Chondrocyte (in vitro differentiated cells): Measurements from ENCODE around the gene ALG14. TPM values are rescaled to one million over a fixed set of nuclear protein-coding genes. Genes with fewer than 3 reads are reported as not detected.

Source experiments
- DNase-seq: peaks from one replicate; pipeline ENCODE4 v3.0.0; 2021; ENCODE audit warnings: mixed read lengths, low spot score
- H3K27ac Mint-ChIP-seq: one replicate; pipeline ENCODE4 v1.8.0; 2021; ENCODE audit warnings: mild to moderate bottlenecking, moderate library complexity, mixed read lengths; ENCODE audit not compliant: unreplicated experiment
- H3K27me3 Mint-ChIP-seq: 2 replicates; pipeline ENCODE4 v1.8.0; 2021; ENCODE audit warnings: low read depth, mixed read lengths
- H3K36me3 Mint-ChIP-seq: 2 replicates; pipeline ENCODE4 v1.8.0; 2021; ENCODE audit warnings: low read depth, mixed read lengths
- H3K4me1 Mint-ChIP-seq: 2 replicates; pipeline ENCODE4 v1.8.0; 2021; ENCODE audit warnings: low read depth, mild to moderate bottlenecking, mixed read lengths
- H3K4me3 Mint-ChIP-seq: one replicate; pipeline ENCODE4 v1.8.0; 2021; ENCODE audit warnings: mild to moderate bottlenecking, moderate library complexity, mixed read lengths; ENCODE audit not compliant: unreplicated experiment
- H3K9me3 Mint-ChIP-seq: 2 replicates; pipeline ENCODE4 v1.8.0; 2021; ENCODE audit warnings: low read depth, mixed read lengths
- total RNA-seq: library from RNA; stranded (reverse); gene quantifications from 3 replicates; pipeline ENCODE4 v1.2.1, GENCODE V29; 2021
- TF ChIP-seq, protein P1 (sequence below): fragments of 200-600 bp; sonication (generic); IDR thresholded peaks from 2 replicates; pipeline ENCODE4 v1.5.0; 2021; ENCODE audit warnings: antibody characterized with exemption, mild to moderate bottlenecking, moderate library complexity

ALG14 gene
- total RNA-seq, 1 donor from 2014 or later, result 3.8 TPM

DNA sequence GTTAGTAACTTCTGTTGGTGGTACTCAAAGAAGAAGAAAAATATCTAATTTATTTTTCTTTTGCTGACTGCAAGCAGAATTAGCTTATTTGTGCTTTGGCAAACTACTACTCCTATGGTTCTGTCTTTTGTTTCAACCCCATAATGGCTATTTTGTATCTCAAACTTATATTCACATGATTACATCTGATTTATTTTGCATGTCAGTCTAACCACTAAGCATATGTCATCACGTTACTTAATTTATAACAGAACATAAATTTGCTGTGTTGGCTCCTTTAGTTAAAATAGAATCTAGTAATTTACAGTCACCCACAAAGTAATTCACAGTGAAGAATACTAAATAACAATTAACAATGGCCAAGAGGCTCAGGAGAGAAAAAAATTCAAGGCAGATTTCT is 106.7 kb downstream of the ALG14 start:
- Mint-ChIP-seq H3K36me3 (no peaks in the 10 kb centered on the region), H3K4me1 (peaks cover 13% of the 10 kb centered on the region)

DNA sequence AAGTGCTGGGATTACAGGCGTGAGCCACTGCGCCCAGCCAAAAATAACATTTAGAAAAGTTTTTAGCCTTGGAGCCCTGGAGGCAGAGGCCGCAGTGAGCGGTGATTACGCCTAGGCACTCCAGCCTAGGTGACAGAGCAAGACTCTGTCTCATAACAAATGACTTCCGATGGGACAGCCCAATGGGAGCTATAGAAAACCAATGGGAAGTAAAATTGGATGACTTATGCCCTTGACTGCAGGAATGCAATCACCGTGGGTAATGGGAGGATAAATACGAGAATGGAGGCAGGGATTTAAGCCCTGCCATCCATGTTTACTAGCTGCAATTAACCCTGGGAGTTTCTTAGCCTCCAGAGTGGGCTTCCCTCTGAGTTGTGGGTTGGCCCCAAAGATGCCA is 108.9 kb downstream of the ALG14 start:
- Mint-ChIP-seq H3K4me3 (no peak overlapping the region), H3K27me3 (no peaks in the 10 kb centered on the region), H3K9me3 (peaks cover 2% of the 10 kb centered on the region), H3K4me1 (peaks cover 6% of the 10 kb centered on the region), H3K27ac (no peak overlapping the region), H3K36me3 (no peaks in the 10 kb centered on the region)
- TF ChIP-seq, protein P1, sequence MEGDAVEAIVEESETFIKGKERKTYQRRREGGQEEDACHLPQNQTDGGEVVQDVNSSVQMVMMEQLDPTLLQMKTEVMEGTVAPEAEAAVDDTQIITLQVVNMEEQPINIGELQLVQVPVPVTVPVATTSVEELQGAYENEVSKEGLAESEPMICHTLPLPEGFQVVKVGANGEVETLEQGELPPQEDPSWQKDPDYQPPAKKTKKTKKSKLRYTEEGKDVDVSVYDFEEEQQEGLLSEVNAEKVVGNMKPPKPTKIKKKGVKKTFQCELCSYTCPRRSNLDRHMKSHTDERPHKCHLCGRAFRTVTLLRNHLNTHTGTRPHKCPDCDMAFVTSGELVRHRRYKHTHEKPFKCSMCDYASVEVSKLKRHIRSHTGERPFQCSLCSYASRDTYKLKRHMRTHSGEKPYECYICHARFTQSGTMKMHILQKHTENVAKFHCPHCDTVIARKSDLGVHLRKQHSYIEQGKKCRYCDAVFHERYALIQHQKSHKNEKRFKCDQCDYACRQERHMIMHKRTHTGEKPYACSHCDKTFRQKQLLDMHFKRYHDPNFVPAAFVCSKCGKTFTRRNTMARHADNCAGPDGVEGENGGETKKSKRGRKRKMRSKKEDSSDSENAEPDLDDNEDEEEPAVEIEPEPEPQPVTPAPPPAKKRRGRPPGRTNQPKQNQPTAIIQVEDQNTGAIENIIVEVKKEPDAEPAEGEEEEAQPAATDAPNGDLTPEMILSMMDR, result no peak
- no peak for DNase-seq

More for the DNA sequence above, 106.7 kb downstream of the ALG14 start:
- Mint-ChIP-seq H3K27ac (no peak overlapping the region), H3K9me3 (peaks cover 2% of the 10 kb centered on the region), H3K4me3 (no peak overlapping the region), H3K27me3 (no peaks in the 10 kb centered on the region)
- TF ChIP-seq, protein P1, result no peak
- DNase-seq, result no peak

DNA sequence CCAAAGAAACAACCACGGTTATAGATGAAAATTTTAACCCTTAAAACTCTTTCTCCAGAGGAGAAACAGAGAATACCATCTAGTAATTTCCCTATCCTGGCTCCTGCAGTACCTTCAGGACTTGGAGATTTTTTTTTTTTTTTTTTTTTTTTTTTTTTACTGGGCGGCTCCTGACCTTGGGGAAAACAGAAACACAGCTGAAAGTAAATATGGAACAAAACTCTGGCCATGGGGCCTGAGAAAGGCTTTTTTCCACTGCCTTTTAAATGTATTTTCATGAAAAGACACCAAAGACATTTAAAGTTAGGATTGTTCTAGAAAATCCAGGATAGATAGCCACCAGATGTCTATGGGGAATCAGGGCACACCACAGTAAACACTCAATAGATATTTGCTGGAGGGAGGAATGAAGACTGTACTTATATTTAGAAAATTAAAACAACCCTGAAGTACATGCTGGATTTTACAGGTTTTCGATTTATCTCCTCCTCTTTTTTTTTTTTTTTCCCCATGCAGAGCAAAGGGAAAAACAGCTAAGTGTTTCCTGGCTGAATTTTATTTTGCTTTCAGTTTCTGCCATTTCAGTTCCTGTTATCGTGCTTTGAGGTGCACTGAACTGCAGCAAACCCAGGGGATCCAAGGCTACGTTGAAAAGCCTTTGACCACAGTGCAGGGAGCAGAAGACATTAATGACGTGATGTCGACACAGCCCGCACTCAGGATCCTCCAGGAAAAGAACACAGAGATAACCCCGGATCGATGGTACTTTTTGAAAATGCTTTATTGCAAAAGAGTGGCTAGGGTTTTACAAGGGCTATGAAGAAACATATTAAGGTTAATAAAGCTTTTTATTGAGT is 110.1 kb downstream of the ALG14 start:
- H3K4me1 Mint-ChIP-seq, result peaks cover 6% of the 10 kb centered on the region
- H3K4me3 Mint-ChIP-seq, result peak overlapping the region; percentile 57
- no peaks in the 10 kb centered on the region for H3K36me3 Mint-ChIP-seq
- no peak overlapping the region for H3K27ac Mint-ChIP-seq
- H3K27me3 Mint-ChIP-seq, result no peaks in the 10 kb centered on the region
- no peaks in the 10 kb centered on the region for H3K9me3 Mint-ChIP-seq
- TF ChIP-seq, protein P1, result no peak
- no peak for DNase-seq

DNA sequence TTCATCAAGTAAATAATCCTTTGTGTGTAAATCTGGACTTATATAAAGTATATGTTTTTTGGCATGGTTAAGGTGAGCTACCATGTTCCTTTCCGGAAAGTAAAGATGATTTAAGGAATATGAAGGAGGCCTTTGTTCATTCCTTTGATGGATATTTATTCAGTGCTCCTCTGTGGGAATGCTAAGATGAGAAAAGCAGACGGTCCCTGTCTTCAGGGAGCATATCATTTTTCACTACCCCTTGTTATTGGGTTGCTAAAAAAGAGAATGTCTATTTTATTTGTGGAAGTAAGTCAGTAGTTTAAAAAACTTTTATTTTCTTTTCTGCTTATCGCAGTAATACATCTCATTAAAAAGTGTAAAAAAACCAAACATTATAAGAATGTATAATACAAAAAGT is 110.8 kb downstream of the ALG14 start:
- H3K27me3 Mint-ChIP-seq, result no peaks in the 10 kb centered on the region
- TF ChIP-seq, protein P1, result no peak
- no peak overlapping the region for H3K27ac Mint-ChIP-seq
- H3K4me3 Mint-ChIP-seq, result no peak overlapping the region
- H3K9me3 Mint-ChIP-seq, result no peaks in the 10 kb centered on the region
- DNase-seq, result no peak
- peaks cover 6% of the 10 kb centered on the region for H3K4me1 Mint-ChIP-seq
- no peaks in the 10 kb centered on the region for H3K36me3 Mint-ChIP-seq

DNA sequence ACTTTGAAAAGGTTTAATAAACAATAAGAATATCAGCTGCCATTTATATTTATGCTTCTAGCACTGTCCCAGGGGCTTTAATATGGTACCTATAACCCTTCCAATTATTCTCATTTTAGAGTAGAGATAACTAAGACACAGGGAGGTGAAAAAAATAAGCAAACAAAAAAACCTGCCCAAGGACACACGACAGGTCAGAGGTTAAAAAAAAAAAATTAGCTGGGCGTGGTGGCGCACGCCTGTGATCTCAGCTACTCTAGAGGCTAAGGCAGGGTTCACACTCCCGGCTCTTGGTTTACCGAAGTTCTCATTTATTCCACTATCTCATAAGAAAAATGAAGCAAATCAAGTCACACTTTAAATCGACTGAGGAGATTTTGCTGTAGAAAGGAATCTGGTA is 111.2 kb downstream of the ALG14 start:
- no peak for DNase-seq
- Mint-ChIP-seq H3K4me3 (no peak overlapping the region), H3K4me1 (peaks cover 6% of the 10 kb centered on the region), H3K27me3 (no peaks in the 10 kb centered on the region), H3K27ac (no peak overlapping the region), H3K9me3 (no peaks in the 10 kb centered on the region), H3K36me3 (no peaks in the 10 kb centered on the region)
- TF ChIP-seq, protein P1, result no peak
